ENCODE results near the gene SEMA6C. TPM values are rescaled to one million over a fixed set of nuclear protein-coding genes. Genes with fewer than 3 reads are reported as not detected.

SEMA6C gene
- total and polyA plus RNA-seq, 2 of the 8 experiments (the other 6 are each of a cell fraction or from before 2014, with no cell fraction given), result 12.2 to 15.7 TPM

DNA sequence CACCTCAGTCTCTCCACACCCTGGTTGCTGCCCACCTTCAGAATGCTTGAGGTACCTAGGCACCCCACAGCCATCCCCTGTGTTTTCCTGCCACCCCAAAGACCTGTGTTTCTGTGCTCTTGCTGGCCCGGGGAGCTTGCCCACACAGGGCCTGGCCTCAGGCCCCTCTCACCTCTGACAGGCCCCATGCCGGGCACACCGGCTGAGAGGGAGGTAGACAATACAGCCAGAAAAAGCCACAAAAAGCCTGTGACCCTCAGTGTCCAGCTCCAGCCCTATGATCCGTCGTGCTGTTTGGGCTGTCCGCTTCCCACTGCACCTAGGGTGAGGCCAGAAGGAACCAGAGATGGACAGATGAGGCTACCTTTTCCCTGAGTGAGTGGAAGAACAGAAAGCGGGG is 11.4 kb downstream of the SEMA6C start:
- H4K5ac ChIP-seq (ENCODE audit: insufficient read length, low read depth, low read length), result no peak overlapping the region
- H3K56ac ChIP-seq (replicated peaks; ENCODE audit: insufficient read length, low read depth, low read length), result no peak overlapping the region
- H2AK5ac ChIP-seq (ENCODE audit: low read depth, low read length), result no peak overlapping the region
- WGBS, 2 experiments (ENCODE audit: extremely low coverage in 1 of 2, insufficient coverage in 1 of 2, insufficient read length in 1 of 2, insufficient replicate concordance in 2 of 2, low coverage in 1 of 2, low lambda C conversion rate in 2 of 2, missing lambda C conversion rate in 1 of 2), result 94% methylated on average over 7 of the region's 7 CpGs; no CpG with 5 or more reads in 1 of the 2 experiments
- DNase-seq (ENCODE audit: low read depth in 1 of 2, low spot score in 2 of 2) (no peak), FAIRE-seq (no peak)
- no peak overlapping the region for H3K4ac ChIP-seq (replicated peaks; ENCODE audit: insufficient read length, low read depth, low read length)
- H3K4me3 ChIP-seq (ENCODE audit: extremely low read depth in 1 of 4, insufficient read depth in 2 of 4, low read depth in 3 of 4, low read length in 4 of 4), result no peak overlapping the region
- no peak overlapping the region for H2BK120ac ChIP-seq (replicated peaks; ENCODE audit: low read depth, low read length)
- no peak overlapping the region for H3K18ac ChIP-seq (ENCODE audit: extremely low read depth, low read length)
- H3K4me2 ChIP-seq (ENCODE audit: insufficient read depth in 1 of 2, low read depth in 2 of 2, low read length in 2 of 2), result no peak overlapping the region
- no peaks in the 10 kb centered on the region for H3K9me3 ChIP-seq (ENCODE audit: insufficient read depth in 2 of 2, low read depth in 1 of 2, low read length in 1 of 2)
- H3K27me3 ChIP-seq (replicated peaks in 1 of 4; ENCODE audit: control insufficient read depth in 3 of 4, extremely low read depth in 1 of 4, insufficient read depth in 3 of 4, low read length in 3 of 4), result peaks cover 0 to 28% (median 20%) of the 10 kb centered on the region in 4 experiments; a peak in 5 of 7 replicates
- no peak overlapping the region for H4K8ac ChIP-seq (ENCODE audit: extremely low read depth, insufficient read depth, low read length)
- H2AFZ ChIP-seq (ENCODE audit: low read length), result no peak overlapping the region
- peaks cover 0 to 10% (median 2%) of the 10 kb centered on the region in 4 experiments; a peak in 3 of 8 replicates for H3K36me3 ChIP-seq (ENCODE audit: control insufficient read depth in 2 of 4, insufficient read depth in 4 of 4, low read length in 3 of 4)
- H3K23me2 ChIP-seq (ENCODE audit: low read depth, low read length), result peaks cover 15% of the 10 kb centered on the region
- H3K27ac ChIP-seq (ENCODE audit: low read depth, low read length), result no peak overlapping the region
- no peak overlapping the region for H2BK12ac ChIP-seq (ENCODE audit: low read depth, low read length)
- H3K23ac ChIP-seq (ENCODE audit: insufficient read length), result no peak overlapping the region
- no peak overlapping the region for H2BK20ac ChIP-seq (ENCODE audit: low read length)
- POLR2A ChIA-PET (ENCODE audit: partially characterized antibody), result interaction anchor here (1.3 to 9.8 kb wide), 3 partner anchors 9 to 35 kb away, joined by 3 to 124 read pairs (median 6); partner anchors contain the start of gene SEMA6C
- no peak overlapping the region for H3K14ac ChIP-seq (ENCODE audit: insufficient read length)
- H3K4me1 ChIP-seq (replicated peaks in 1 of 4; ENCODE audit: control insufficient read depth in 3 of 4, insufficient read depth in 4 of 4, low read length in 3 of 4), result peaks cover 0 to 12% (median 8%) of the 10 kb centered on the region in 4 experiments; a peak in 5 of 7 replicates
- no peak overlapping the region for H4K91ac ChIP-seq (replicated peaks; ENCODE audit: insufficient read length, low read length)
- no peaks in the 10 kb centered on the region for H3K79me2 ChIP-seq (ENCODE audit: control insufficient read depth in 1 of 2, insufficient read depth in 2 of 2, low read length in 2 of 2)
- CTCF ChIA-PET (ENCODE audit: partially characterized antibody), result interaction anchor here (0.9 to 7.9 kb wide), 13 partner anchors 7 to 110 kb away, joined by 3 to 94 read pairs (median 4); partner anchors contain the start of genes GABPB2, TMOD4 and TNFAIP8L2
- H3K9ac ChIP-seq (replicated peaks in 1 of 4; ENCODE audit: extremely low read depth in 1 of 4, low read depth in 3 of 4, low read length in 3 of 4), result no peak overlapping the region
- H4K20me1 ChIP-seq (replicated peaks in 1 of 2; ENCODE audit: control insufficient read depth in 1 of 2, insufficient read depth in 2 of 2, low read length in 2 of 2), result peaks cover 3 to 4% of the 10 kb centered on the region in 2 experiments
- H2BK15ac ChIP-seq (ENCODE audit: low read length), result no peak overlapping the region
- TF ChIP-seq TBP (IDR thresholded peaks at IDR 0.05; ENCODE audit: low read depth, low read length) (no peak), POU5F1 (IDR thresholded peaks at IDR 0.05; ENCODE audit: low read depth, low read length) (no peak), MAFK (IDR thresholded peaks at IDR 0.05; ENCODE audit: low read depth, low read length) (no peak), CEBPB (IDR thresholded peaks at IDR 0.05; ENCODE audit: low read depth, low read length) (no peak), TAF7 (optimal IDR thresholded peaks at IDR 0.05; ENCODE audit: borderline replicate concordance, low read depth, low read length) (no peak)
- TF ChIP-seq, protein P1, sequence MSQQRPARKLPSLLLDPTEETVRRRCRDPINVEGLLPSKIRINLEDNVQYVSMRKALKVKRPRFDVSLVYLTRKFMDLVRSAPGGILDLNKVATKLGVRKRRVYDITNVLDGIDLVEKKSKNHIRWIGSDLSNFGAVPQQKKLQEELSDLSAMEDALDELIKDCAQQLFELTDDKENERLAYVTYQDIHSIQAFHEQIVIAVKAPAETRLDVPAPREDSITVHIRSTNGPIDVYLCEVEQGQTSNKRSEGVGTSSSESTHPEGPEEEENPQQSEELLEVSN (IDR thresholded peaks at IDR 0.05), result no peak
- H3K79me1 ChIP-seq (ENCODE audit: low read depth, low read length), result no peaks in the 10 kb centered on the region
- H2BK5ac ChIP-seq (ENCODE audit: low read depth, low read length), result no peak overlapping the region
